Measurements from ENCODE around the gene RAD50. TPM values are rescaled to one million over a fixed set of nuclear protein-coding genes. Genes with fewer than 3 reads are reported as not detected.

RAD50 gene
- total RNA-seq, 2 donors from 2014 or later: 49.7 to 50.7 TPM

GRCh38 chr5:132594170-132594569, 37.4 kb downstream of the RAD50 start:
- Mint-ChIP-seq H3K36me3 (ENCODE audit: low read depth) (peaks cover 55% of the 10 kb centered on the region), H3K27ac (no peak overlapping the region), H3K27me3 (ENCODE audit: insufficient read depth) (no peaks in the 10 kb centered on the region), H3K9me3 (no peaks in the 10 kb centered on the region), H3K4me3 (no peak overlapping the region), H3K4me1 (no peaks in the 10 kb centered on the region)
- TF ChIP-seq CTCF (conservative IDR thresholded peaks at IDR 0.05): no peak
- Histone ChIP-seq H3K4me3 (ENCODE audit: low read length) (no peak overlapping the region), H3K27me3 (ENCODE audit: control insufficient read depth, insufficient read depth, low read length, poor library complexity, severe bottlenecking) (no peaks in the 10 kb centered on the region), H3K27ac (ENCODE audit: low read depth, low read length) (no peak overlapping the region), H3K9ac (ENCODE audit: extremely low read depth, low read length, poor library complexity, severe bottlenecking) (no peak overlapping the region), H3K9me3 (ENCODE audit: control insufficient read depth, low read length) (no peaks in the 10 kb centered on the region), H3K4me1 (ENCODE audit: control insufficient read depth, insufficient read depth, low read length) (no peaks in the 10 kb centered on the region), H3K36me3 (ENCODE audit: control insufficient read depth, insufficient read depth, low read length) (peaks cover 63% of the 10 kb centered on the region)
- no peak for DNase-seq
- 96% methylated on average over 2 to 3 of the region's 3 CpGs for WGBS, 2 experiments (ENCODE audit: insufficient coverage in 1 of 2, insufficient read length in 1 of 2)

- no peak for DNase-seq
- Histone ChIP-seq H3K9me3 (ENCODE audit: control insufficient read depth, low read length) (no peaks in the 10 kb centered on the region), H3K4me1 (ENCODE audit: control insufficient read depth, insufficient read depth, low read length) (no peaks in the 10 kb centered on the region), H3K27ac (ENCODE audit: low read depth, low read length) (no peak overlapping the region), H3K4me3 (ENCODE audit: low read length) (no peak overlapping the region), H3K9ac (ENCODE audit: extremely low read depth, low read length, poor library complexity, severe bottlenecking) (no peak overlapping the region), H3K36me3 (ENCODE audit: control insufficient read depth, insufficient read depth, low read length) (peaks cover 56% of the 10 kb centered on the region), H3K27me3 (ENCODE audit: control insufficient read depth, insufficient read depth, low read length, poor library complexity, severe bottlenecking) (no peaks in the 10 kb centered on the region)
- no peaks in the 10 kb centered on the region for H3K4me1 Mint-ChIP-seq
- peaks cover 54% of the 10 kb centered on the region for H3K36me3 Mint-ChIP-seq (ENCODE audit: low read depth)
- WGBS, 2 experiments (ENCODE audit: insufficient coverage in 1 of 2, insufficient read length in 1 of 2): 91 to 93% methylated on average over 5 of the region's 5 CpGs
- H3K27ac Mint-ChIP-seq: no peak overlapping the region
- H3K9me3 Mint-ChIP-seq: no peaks in the 10 kb centered on the region
- no peak overlapping the region for H3K4me3 Mint-ChIP-seq
- H3K27me3 Mint-ChIP-seq (ENCODE audit: insufficient read depth): no peaks in the 10 kb centered on the region
- no peak for TF ChIP-seq CTCF (conservative IDR thresholded peaks at IDR 0.05)
Observed at GRCh38 chr5:132595624-132596023, 38.8 kb downstream of the RAD50 start.

- Mint-ChIP-seq H3K27me3 (ENCODE audit: insufficient read depth) (no peaks in the 10 kb centered on the region), H3K27ac (no peak overlapping the region), H3K36me3 (ENCODE audit: low read depth) (peaks cover 61% of the 10 kb centered on the region), H3K9me3 (no peaks in the 10 kb centered on the region), H3K4me3 (no peak overlapping the region), H3K4me1 (no peaks in the 10 kb centered on the region)
- Histone ChIP-seq H3K27ac (ENCODE audit: low read depth, low read length) (no peak overlapping the region), H3K4me3 (ENCODE audit: low read length) (no peak overlapping the region), H3K9me3 (ENCODE audit: control insufficient read depth, low read length) (no peaks in the 10 kb centered on the region), H3K36me3 (ENCODE audit: control insufficient read depth, insufficient read depth, low read length) (peaks cover 49% of the 10 kb centered on the region), H3K9ac (ENCODE audit: extremely low read depth, low read length, poor library complexity, severe bottlenecking) (no peak overlapping the region), H3K27me3 (ENCODE audit: control insufficient read depth, insufficient read depth, low read length, poor library complexity, severe bottlenecking) (no peaks in the 10 kb centered on the region), H3K4me1 (ENCODE audit: control insufficient read depth, insufficient read depth, low read length) (no peaks in the 10 kb centered on the region)
- 83 to 97% methylated on average over 1 to 7 of the region's 8 CpGs for WGBS, 2 experiments (ENCODE audit: insufficient coverage in 1 of 2, insufficient read length in 1 of 2)
- TF ChIP-seq CTCF (conservative IDR thresholded peaks at IDR 0.05): no peak
- DNase-seq: no peak
Observed at GRCh38 chr5:132601071-132601728, 44.4 kb downstream of the RAD50 start.
